Bronchial epithelial cell (primary cell): ENCODE results near the gene NECAB2. TPM values are rescaled to one million over a fixed set of nuclear protein-coding genes. Genes with fewer than 3 reads are reported as not detected.

ENCODE experiments used
- DNase-seq: peaks from one replicate; pipeline ENCODE4 v3.0.0-alpha.2; 2010; ENCODE audit warnings: low read depth
- FAIRE-seq: peaks from 2 replicates; lab custom pipeline; 2011; peaks lifted over from hg19 to GRCh38; lab: Jason Lieb, UNC
- H3K27me3 ChIP-seq: 2 replicates; pipeline ENCODE4 v1.5.1; 2011; ENCODE audit warnings: low read length; ENCODE audit not compliant: control insufficient read depth, insufficient read depth
- H3K36me3 ChIP-seq: 2 replicates; pipeline ENCODE4 v1.5.1; 2011; ENCODE audit warnings: low read length; ENCODE audit not compliant: control insufficient read depth, insufficient read depth
- H3K4me3 ChIP-seq: 2 replicates; pipeline ENCODE4 v1.5.1; 2011; ENCODE audit warnings: mild to moderate bottlenecking, low read depth, low read length, control low read depth
- total RNA-seq: library from RNA; depleted of rRNA; stranded (reverse); fragments of >200 nt; gene quantifications from 2 replicates; pipeline ENCODE4 v1.2.1, GENCODE V29; 2014
- TF ChIP-seq, protein P1 (sequence below): IDR thresholded peaks from 2 replicates; pipeline ENCODE4 v1.5.1; 2011; ENCODE audit warnings: mild to moderate bottlenecking, moderate library complexity, low read length, control low read depth, inconsistent platforms; ENCODE audit not compliant: insufficient read depth, severe bottlenecking

Gene NECAB2
- total RNA-seq, 1 donor from 2014 or later: not detected

DNA sequence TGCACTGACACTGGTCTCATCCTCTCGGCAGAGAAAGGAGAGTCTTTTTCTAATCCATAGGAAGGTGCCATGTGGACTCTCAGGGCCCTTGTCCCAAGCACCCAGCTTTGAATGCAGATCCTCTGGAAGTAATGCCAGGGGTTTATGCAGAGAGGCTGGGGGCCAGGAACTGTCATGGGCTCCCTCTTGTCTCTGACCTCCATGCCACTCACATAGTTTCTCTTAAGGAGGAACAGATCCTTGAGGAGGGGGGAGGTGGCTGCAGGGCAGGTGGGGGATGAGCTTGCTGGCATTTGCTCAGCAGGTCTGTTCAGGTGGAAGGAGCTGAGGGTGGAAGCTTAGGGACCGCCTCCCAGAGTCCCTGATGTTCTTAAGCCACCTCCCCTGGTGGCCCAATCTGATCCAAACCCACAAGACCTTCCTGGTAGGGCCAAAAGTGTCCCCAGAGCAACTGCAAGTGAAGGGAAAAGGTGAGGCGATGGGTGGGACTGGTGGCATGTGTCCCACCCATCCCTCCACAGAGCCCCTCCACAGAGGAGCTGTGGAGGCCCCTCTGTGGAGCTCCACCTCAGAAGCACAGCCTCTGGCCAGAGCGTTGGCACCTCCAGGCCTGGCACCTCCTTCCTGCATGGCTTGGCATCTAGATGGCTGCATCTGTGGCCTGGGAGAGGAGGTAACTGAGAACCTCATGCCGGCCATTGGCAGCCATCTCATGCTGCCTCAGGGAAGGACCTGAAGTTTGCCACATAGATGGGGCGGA lies 9.2 kb downstream of the NECAB2 start:
- TF ChIP-seq, protein P1, sequence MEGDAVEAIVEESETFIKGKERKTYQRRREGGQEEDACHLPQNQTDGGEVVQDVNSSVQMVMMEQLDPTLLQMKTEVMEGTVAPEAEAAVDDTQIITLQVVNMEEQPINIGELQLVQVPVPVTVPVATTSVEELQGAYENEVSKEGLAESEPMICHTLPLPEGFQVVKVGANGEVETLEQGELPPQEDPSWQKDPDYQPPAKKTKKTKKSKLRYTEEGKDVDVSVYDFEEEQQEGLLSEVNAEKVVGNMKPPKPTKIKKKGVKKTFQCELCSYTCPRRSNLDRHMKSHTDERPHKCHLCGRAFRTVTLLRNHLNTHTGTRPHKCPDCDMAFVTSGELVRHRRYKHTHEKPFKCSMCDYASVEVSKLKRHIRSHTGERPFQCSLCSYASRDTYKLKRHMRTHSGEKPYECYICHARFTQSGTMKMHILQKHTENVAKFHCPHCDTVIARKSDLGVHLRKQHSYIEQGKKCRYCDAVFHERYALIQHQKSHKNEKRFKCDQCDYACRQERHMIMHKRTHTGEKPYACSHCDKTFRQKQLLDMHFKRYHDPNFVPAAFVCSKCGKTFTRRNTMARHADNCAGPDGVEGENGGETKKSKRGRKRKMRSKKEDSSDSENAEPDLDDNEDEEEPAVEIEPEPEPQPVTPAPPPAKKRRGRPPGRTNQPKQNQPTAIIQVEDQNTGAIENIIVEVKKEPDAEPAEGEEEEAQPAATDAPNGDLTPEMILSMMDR: no peak
- DNase-seq (no peak), FAIRE-seq (no peak)
- H3K4me3 ChIP-seq: no peak overlapping the region
- peaks cover under 1% of the 10 kb centered on the region for H3K27me3 ChIP-seq
- no peaks in the 10 kb centered on the region for H3K36me3 ChIP-seq

DNA sequence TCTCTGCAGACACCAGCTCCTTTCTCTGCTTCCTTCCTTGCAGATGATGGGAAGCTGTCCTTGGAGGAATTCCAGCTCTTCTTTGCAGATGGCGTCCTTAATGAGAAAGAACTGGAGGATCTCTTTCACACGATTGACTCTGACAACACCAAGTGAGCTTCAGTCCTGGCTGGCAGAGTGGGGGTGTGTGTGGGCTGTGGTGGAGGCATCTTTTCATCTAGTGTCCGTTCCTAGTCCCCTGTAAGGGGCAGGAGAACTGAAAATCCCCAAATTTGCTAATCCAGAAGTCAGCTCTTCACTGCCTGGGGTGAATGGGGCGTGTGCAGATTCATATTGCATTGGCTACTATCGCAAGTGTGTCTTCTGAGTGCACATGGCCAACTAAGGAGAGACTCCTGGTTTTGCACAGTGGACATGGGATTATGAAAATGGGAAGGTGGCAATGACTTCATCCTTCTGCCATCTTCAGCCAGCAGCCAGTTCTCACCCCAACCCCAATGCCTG lies 10.4 kb downstream of the NECAB2 start:
- FAIRE-seq (no peak), DNase-seq (no peak)
- H3K4me3 ChIP-seq: no peak overlapping the region
- TF ChIP-seq, protein P1: no peak
- no peaks in the 10 kb centered on the region for H3K36me3 ChIP-seq
- H3K27me3 ChIP-seq: no peaks in the 10 kb centered on the region

DNA sequence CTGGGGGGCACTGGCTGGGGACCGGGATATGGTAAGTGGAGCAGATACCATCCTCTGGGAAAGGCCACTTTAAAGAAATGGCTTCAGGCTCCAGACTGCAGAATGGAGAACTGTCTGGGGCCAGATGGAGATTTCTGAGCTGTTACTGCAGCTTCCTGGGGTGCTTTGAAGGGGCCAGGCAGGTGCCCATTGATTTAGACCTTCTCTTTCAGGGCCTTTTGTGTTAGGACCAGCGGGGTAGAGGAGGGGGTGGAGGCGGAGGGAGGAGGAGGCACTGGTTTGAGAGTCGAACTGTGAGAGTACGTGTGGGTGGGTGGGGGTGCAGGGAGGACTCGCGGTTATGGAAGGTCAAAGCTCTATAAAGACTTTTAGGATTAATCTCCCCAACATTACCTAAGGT lies 11.4 kb downstream of the NECAB2 start:
- H3K36me3 ChIP-seq: no peaks in the 10 kb centered on the region
- DNase-seq: no peak
- H3K27me3 ChIP-seq: no peaks in the 10 kb centered on the region
- no peak overlapping the region for H3K4me3 ChIP-seq
- FAIRE-seq: no peak
- TF ChIP-seq, protein P1: no peak

DNA sequence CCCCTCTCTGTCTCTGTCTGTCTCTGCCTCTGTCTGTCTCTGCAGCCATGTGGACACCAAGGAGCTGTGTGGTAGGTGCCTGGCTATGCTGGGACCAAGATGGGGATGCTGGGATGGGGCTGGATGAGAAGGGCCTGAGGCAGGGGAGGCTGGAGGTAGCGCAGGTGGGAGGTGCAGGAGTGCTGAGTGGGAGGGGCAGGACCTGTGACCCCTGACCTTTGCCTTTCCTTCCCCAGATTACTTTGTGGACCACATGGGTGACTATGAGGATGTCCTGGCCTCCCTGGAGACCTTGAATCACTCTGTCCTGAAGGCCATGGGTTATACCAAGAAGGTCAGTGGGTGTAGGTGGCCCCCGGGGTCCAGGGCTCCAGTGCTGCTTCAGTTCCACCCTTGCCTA lies 12.8 kb downstream of the NECAB2 start:
- Histone ChIP-seq H3K4me3 (no peak overlapping the region), H3K27me3 (no peaks in the 10 kb centered on the region), H3K36me3 (no peaks in the 10 kb centered on the region)
- TF ChIP-seq, protein P1: no peak
- DNase-seq (no peak), FAIRE-seq (no peak)

DNA sequence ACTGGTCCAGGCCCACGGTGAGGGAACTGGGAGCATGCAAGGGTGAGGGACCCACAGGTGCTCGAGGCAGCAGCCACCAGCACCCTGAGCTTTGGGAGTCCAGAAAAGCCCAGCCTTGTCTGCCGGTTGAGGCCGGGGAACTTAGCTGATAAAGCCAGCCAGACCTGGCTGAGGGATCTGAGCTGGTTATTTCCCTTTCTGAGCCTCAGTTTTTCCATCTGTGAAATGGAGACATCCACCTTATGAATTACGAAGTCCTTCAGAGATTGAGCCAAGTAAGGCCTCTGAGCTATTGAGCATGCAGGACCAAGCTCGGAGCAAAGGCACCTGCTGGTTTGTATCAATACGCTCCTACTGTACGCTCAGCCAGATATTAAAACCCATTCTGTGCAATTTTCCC lies 13.8 kb downstream of the NECAB2 start:
- no peaks in the 10 kb centered on the region for H3K36me3 ChIP-seq
- TF ChIP-seq, protein P1: no peak
- no peak overlapping the region for H3K4me3 ChIP-seq
- FAIRE-seq (no peak), DNase-seq (no peak)
- no peaks in the 10 kb centered on the region for H3K27me3 ChIP-seq

DNA sequence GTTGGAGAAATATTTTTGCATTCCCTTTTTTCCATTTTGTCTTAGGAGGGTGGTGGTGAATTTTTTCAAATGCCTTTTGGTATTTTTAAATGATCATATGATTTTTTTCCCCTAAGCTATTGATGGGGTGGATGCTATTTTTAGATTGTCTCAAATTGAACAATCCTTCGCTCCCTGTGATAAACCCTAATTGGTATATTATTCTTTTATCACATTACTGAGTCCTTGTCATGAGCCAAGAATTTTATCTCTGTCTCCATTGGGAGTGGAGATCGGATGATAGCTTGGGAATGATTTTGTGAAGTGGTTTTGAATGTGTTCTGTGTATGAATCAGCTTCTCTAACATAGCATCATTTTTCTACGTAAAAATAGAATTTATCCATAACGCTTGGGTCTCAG lies 15.4 kb downstream of the NECAB2 start:
- no peaks in the 10 kb centered on the region for H3K27me3 ChIP-seq
- TF ChIP-seq, protein P1: no peak
- no peaks in the 10 kb centered on the region for H3K36me3 ChIP-seq
- DNase-seq (no peak), FAIRE-seq (no peak)
- no peak overlapping the region for H3K4me3 ChIP-seq
